Adrenal gland (tissue), 12 donors: ENCODE results near the gene CDH16. TPM values are rescaled to one million over a fixed set of nuclear protein-coding genes. Genes with fewer than 3 reads are reported as not detected.

Experiments used
- DNase-seq, 7 donors: peaks; one replicate each; pipeline ENCODE4 v3.0.0-alpha.2; 2019 to 2020
- H3K27ac ChIP-seq, 5 donors: fragments of 200-600 bp; sonication (generic) in 4 of 5; 1 replicate in 3 of 5; 2 replicates in 2 of 5; pipeline versions ENCODE4 v1.5.1 to v1.8.0; 2016 to 2020; ENCODE audit warnings: mild to moderate bottlenecking in 1 of 5
- H3K27me3 ChIP-seq: fragments of 200-600 bp; 2 replicates; pipeline ENCODE4 v1.8.0; 2021
- H3K36me3 ChIP-seq, 2 donors: fragments of 200-600 bp; replicated peaks in 1 of 2; 1 replicate in 1 of 2; 2 replicates in 1 of 2; pipeline versions ENCODE4 v1.5.1 to v1.8.0; 2018 to 2022
- H3K4me1 ChIP-seq, 2 donors: fragments of 200-600 bp; replicated peaks in 1 of 2; 1 replicate in 1 of 2; 2 replicates in 1 of 2; pipeline versions ENCODE4 v1.5.1 to v1.8.0; 2018 to 2021
- H3K4me3 ChIP-seq, 4 donors: fragments of 200-600 bp; sonication (generic) in 3 of 4; one replicate each; pipeline ENCODE4 v1.5.1; 2016 to 2018
- H3K9me3 ChIP-seq, 3 donors: fragments of 200-600 bp; sonication (generic) in 1 of 3; replicated peaks in 1 of 3; 1 replicate in 2 of 3; 2 replicates in 1 of 3; pipeline versions ENCODE4 v1.5.1 to v1.8.0; 2016 to 2021
- POLR2A ChIP-seq, 2 donors: fragments of 450-650 bp; IDR thresholded peaks; one replicate each; pipeline ENCODE4 v1.6.1; 2017; ENCODE audit warnings: antibody characterized with exemption in 2 of 2, mild to moderate bottlenecking in 2 of 2, moderate library complexity in 1 of 2
- WGBS, 4 donors: extraction: QIAGEN DNeasy Blood & Tissue Kit in 2 of 4; methylation state at CpG; one replicate each; pipeline versions ENCODE4 v1.1.5 to v1.1.7; 2013 to 2017; 5-methylcytosine and 5-hydroxymethylcytosine counted together
- intact Hi-C, 2 donors: fragments of 100-400 bp; cut with DNase I; formaldehyde crosslinking; loops; one replicate each; pipeline versions ENCODE4 v1.14.1 to v1.15.0; 2022 to 2023
- polyA plus RNA-seq, 3 donors: library from polyadenylated mRNA; stranded (reverse); fragments of 200-250 nt in 2 of 3; fragments of 350-450 nt in 1 of 3; fragmentation: Illumina TruSeq in 1 of 3; extraction: RNeasy Lipid Tissue Mini Kit (QIAGEN cat#74804) in 1 of 3; gene quantifications; one replicate each; pipeline ENCODE4 v1.2.3, GENCODE V29; 2013 to 2014
- total RNA-seq, 9 donors: library from RNA; depleted of rRNA in 4 of 9; stranded (reverse); fragments of >200 nt in 4 of 9; fragments of 120-200 nt in 1 of 9; fragmentation: NEBNext Ultra II Directional in 1 of 9; extraction: Animal tissue kit (Norgen Biotek cat#: 25700) in 1 of 9; gene quantifications; one replicate each; pipeline versions ENCODE4 v1.1.0 to v1.2.4, GENCODE V29; 2013 to 2023
- TF ChIP-seq, protein P1 (sequence below), 6 experiments: fragments of 450-650 bp in 4 of 6; fragments of 200-600 bp in 2 of 6; sonication (generic) in 1 of 6; IDR thresholded peaks; 1 replicate in 5 of 6; 2 replicates in 1 of 6; pipeline versions ENCODE4 v1.5.1 to v1.8.0; 2016 to 2021; ENCODE audit warnings: antibody characterized with exemption in 6 of 6, mild to moderate bottlenecking in 2 of 6, moderate library complexity in 1 of 6
- donor health status: healthy with polysubstance abuse.
- donor health status: Bipolar disorder and iron deficiency.
- donor health status: DM: yes; HTN: yes; CAD: no.
- donor health status: DM: no; HTN: no; CAD: no.
- donor health status: DM: no; HTN: no; CAD: no.
- donor health status: DM: yes; HTN: yes; CAD: no.

The CDH16 gene
- total and polyA plus RNA-seq, 12 donors = 0.69 TPM; not detected in 11

- peaks cover 0 to 6% of the 10 kb centered on the region in 2 donors for H3K4me1 ChIP-seq
- no peaks in the 10 kb centered on the region for H3K9me3 ChIP-seq
- H3K27me3 ChIP-seq = no peaks in the 10 kb centered on the region
- no peak overlapping the region for H3K4me3 ChIP-seq
- H3K27ac ChIP-seq = no peak overlapping the region
- DNase-seq = no peak
- TF ChIP-seq POLR2A (IDR thresholded peaks at IDR 0.05) = no peak
- TF ChIP-seq, protein P1, sequence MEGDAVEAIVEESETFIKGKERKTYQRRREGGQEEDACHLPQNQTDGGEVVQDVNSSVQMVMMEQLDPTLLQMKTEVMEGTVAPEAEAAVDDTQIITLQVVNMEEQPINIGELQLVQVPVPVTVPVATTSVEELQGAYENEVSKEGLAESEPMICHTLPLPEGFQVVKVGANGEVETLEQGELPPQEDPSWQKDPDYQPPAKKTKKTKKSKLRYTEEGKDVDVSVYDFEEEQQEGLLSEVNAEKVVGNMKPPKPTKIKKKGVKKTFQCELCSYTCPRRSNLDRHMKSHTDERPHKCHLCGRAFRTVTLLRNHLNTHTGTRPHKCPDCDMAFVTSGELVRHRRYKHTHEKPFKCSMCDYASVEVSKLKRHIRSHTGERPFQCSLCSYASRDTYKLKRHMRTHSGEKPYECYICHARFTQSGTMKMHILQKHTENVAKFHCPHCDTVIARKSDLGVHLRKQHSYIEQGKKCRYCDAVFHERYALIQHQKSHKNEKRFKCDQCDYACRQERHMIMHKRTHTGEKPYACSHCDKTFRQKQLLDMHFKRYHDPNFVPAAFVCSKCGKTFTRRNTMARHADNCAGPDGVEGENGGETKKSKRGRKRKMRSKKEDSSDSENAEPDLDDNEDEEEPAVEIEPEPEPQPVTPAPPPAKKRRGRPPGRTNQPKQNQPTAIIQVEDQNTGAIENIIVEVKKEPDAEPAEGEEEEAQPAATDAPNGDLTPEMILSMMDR (IDR thresholded peaks at IDR 0.05) = no peak
- 77 to 88% (median 86%) methylated on average over 9 to 14 of the region's 14 CpGs for WGBS, 4 donors
- H3K36me3 ChIP-seq = no peaks in the 10 kb centered on the region
- intact Hi-C loops = no loop called here
Measured at GRCh38 chr16:66910175-66910940, 8.3 kb downstream of the CDH16 start.

GRCh38 chr16:66908762-66909559, 9.7 kb downstream of the CDH16 start:
- no peaks in the 10 kb centered on the region for H3K36me3 ChIP-seq
- WGBS, 4 donors = 88 to 92% (median 90%) methylated on average over 13 to 14 of the region's 14 CpGs
- intact Hi-C loops = no loop called here
- H3K4me1 ChIP-seq = peaks cover 0 to 10% of the 10 kb centered on the region in 2 donors
- no peaks in the 10 kb centered on the region for H3K27me3 ChIP-seq
- H3K9me3 ChIP-seq = no peaks in the 10 kb centered on the region
- no peak overlapping the region for H3K27ac ChIP-seq
- no peak overlapping the region for H3K4me3 ChIP-seq
- TF ChIP-seq, protein P1 (IDR thresholded peaks at IDR 0.05) = no peak
- no peak for TF ChIP-seq POLR2A (IDR thresholded peaks at IDR 0.05)
- no peak for DNase-seq

GRCh38 chr16:66908116-66908515, 10.6 kb downstream of the CDH16 start:
- Histone ChIP-seq H3K9me3 (no peaks in the 10 kb centered on the region), H3K4me3 (no peak overlapping the region), H3K4me1 (peaks cover 0 to 10% of the 10 kb centered on the region in 2 donors), H3K27me3 (no peaks in the 10 kb centered on the region), H3K36me3 (no peaks in the 10 kb centered on the region), H3K27ac (no peak overlapping the region)
- no peak for DNase-seq
- 89 to 100% (median 94%) methylated on average over 3 of the region's 3 CpGs for WGBS, 4 donors
- intact Hi-C loops = no loop called here
- no peak for TF ChIP-seq POLR2A (IDR thresholded peaks at IDR 0.05)
- TF ChIP-seq, protein P1 (IDR thresholded peaks at IDR 0.05) = no peak
